GM19043 (cell line): Measurements from ENCODE around the gene C16orf96.

ENCODE experiments used
- ATAC-seq: cut with Tn5 transposase; IDR thresholded peaks from one replicate; pipeline ENCODE4 v1.9.1; 2021; ENCODE audit warnings: low read depth; ENCODE audit not compliant: unreplicated experiment

C16orf96 gene

DNA sequence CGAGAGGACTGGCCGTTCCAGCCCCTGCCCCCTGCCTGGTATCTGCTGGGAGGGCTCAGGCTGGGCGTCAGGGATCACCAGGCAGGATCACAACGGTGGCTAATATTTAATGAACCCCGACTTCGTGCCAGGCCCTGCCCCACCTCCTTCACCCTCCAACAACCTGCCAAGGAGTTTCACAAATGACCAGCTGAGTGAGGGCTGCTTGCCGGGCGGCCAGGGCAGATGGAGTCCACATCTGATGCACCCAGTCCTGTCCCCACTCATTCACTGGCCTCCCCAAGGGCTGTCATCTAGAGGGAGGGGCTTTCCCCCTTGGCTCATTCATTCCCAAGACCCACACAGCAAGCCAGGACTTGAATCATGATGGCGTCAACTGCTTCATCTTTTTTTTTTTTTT lies 41.0 kb downstream of the C16orf96 start:
- no peak for ATAC-seq

DNA sequence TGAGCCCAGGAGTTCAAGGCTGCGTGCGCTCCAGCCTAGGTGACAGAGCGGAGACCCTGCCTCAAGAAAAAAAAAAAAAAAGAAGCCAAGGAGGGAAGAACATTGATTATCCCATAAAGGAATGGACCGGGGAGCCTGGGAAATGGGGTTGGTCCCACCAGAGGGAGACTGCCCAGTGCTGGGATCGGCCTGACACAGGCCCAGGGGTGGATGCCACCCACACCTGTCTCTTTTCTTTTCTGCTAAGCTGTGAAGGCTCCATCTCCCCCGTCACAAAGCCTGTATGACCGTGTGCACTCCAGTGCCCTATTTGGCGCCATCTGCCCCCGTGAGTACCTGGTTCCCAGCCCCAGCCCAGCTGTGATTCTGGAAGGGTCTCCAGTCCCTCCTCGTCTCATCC lies 42.9 kb downstream of the C16orf96 start:
- no peak for ATAC-seq

DNA sequence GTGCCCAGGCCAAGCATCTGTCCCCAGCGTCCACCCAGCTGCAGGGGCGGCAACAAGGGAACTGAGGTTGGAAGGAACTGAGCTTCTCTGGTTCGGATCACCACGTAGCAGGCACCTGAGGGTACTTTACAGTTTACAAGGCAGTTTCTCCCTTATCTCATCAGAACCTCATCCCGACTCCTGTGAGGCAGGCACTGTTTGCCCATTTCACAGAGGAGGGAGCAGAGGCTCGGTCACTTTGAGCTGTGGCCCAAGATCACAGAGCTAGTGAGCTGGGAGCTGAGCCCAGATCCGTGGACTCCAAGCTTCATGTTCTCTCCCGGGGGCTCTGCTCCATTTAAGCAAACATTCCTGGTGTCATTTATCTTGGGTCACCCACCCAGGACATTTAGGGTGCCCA lies 43.4 kb downstream of the C16orf96 start:
- ATAC-seq: no peak

DNA sequence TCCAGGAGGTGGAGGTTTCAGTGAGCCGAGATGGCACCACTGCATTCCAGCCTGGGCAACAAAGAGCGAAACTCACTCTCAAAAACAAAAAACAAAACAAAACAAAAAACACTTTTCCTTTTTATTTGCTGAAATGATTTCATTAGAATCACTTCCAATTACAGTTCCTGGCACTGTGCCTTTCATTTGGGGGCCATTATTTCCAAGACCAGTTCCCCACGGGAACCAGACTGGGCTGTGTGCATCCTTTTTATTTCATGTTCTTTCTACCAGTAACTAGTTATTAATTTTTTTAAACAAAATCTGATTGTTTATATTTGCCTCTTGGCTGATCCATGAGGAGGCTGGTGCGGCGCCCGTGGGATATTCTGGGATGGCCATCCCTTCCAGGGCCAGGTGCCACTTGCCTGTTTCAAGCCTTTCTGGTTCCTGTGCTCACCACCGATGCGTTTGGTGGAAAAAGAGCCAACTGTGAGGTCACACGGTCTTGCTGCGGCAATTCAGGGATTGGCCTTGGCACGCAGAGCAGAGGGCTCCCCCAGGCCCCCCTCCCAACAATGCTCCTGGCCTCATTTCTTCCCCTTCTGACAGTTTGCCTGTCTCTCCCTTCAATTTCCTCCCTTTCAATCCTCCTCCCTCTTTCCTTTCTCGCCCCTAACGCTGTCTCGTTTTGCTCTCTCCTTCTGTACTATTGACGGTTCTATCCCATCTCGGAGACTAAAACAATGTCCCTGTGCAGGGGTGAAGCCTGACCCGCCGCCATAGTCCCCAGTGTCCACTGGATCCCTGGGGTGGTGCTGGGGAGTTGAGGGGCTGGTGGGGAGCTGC lies 45.1 kb downstream of the C16orf96 start:
- no peak for ATAC-seq

DNA sequence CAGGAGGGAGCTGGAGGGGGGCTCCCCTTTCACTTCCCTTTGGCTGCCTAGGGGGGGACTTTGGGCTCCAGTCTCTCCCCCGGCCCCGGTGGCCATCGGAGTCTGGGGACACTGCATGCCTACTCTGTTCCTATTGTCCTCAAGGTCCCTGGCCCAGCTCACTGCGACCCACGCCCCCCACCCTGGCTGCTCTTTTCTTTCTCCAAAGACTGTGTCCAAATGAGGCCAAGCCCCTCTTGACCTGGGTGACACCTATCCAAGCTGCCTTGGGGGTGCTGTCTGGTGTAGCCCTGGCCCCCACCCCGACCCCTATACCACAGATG lies 45.7 kb downstream of the C16orf96 start:
- ATAC-seq: no peak

DNA sequence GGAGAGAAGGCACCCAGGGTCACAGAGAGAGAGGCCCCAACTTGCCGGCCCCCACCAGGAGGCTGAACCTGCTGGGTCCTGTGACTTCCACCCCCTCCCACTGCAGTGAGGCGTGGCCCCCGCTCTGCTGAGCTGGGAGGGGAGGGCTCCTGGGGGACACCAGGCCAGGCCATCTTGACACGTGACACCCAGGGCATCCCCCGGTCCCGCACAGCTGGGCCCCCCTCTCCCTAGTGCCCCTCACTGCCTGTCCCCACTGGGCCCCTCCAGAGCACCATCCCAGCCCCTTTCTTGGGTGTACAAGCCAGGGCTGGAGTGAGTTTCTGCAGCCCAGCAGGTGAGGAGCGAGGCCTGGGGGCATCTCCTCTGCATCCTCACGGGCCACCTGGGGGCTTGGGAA lies 46.2 kb downstream of the C16orf96 start:
- no peak for ATAC-seq

DNA sequence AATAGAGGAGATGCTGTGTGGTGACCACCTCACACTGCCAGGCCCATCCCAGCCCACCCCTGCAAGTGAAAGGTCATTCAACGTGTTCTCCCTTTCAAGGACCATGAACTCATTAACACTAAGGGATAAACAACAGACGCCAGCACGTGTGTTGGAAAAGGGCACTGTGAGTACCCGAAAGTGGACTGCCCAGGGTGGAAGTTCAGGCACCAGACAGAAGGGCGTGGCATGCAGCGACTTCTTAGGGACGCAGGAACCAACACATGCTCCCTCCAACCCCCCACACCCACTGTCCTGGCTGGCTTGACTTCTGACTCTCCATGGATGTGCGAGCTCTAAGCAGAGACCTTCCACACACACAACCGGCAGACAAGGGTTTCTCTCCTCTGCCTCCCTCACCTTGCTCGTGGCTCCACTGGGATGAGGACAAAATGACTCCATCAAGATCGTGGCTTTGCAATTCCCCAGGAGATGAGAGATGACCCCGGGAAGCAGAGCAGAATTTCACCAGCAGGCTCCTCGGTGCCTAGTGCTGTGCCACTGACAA lies 47.6 kb downstream of the C16orf96 start:
- no peak for ATAC-seq

DNA sequence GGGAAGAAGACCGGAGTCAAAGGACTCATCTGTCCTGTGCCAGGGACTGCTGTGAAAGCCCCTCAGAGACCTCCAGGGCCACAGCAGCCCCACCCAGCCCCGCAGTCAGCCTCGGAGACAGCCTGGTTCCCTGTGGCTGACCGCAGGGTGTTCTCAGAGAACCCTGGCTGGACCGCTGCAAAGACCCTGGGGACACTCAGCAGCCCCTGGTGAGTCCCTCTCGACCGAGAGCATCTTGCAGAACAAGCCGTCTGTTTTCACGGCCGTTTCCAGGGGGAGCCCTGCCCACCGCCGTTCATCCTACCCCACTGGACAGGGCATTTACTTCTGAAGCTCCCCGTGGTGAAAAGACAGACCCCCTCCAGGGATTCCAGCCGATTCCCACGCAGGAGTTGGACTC lies 48.3 kb downstream of the C16orf96 start:
- no peak for ATAC-seq

DNA sequence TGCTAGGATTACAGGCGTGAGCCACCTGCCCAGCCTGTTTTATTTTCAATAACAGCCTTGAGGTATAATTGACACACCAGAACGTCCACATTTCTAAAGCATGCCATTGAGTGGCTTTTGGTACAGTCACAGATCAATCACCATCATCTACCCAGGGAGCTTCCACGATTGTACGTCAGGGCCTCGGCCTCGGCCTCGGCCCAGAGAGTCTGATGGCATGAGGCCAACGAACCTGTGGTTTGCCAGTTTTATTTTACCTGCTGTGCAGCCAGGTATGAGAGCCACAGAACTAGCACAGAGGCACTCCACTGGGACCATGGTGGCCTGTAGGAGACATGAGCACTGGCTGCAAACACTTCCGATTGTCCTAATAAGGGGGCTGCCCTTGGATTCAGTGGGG lies 50.2 kb downstream of the C16orf96 start:
- ATAC-seq: no peak

DNA sequence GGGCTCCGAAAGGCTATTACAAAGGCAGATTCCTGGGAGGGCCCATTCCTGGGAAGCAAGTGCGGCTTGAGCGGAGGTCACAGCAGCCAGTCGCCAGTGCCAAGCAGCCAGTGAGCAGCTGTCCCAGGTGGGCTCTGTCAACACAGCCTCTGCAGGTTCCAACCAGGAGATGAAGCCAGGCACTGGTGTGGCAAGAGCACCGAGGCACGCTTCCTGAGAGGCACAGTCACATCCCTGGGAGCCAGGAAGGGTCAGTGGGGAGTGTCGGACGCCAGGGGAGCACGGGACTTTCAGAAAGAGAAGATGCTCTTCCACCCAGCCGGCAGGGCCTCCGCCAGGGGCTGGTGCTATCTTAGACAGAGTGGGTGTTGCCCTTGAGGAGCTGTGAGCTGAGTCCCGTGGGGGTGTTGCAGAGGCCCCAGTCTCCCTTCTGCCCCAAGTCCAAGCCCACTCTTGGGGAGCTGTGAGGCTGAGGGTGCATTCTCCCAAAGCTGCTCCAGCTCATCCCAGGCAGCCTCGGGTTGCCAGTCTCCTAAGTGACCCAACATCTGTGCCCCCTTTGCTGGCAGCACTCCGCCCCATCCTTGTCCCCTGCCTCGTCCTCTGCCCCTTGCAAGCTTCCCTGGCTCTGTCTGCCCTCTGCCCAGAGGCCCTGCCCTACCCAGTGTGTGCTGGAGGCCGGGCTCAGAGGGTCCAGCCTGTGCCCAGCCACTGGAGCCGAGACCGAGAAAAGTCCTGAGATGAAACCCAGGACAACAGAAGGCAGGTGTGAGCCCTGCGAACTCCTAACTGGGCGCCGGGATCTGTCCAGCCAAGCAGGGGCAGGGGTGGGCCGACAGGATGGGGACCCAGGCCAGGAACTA lies 51.9 kb downstream of the C16orf96 start:
- ATAC-seq: no peak

DNA sequence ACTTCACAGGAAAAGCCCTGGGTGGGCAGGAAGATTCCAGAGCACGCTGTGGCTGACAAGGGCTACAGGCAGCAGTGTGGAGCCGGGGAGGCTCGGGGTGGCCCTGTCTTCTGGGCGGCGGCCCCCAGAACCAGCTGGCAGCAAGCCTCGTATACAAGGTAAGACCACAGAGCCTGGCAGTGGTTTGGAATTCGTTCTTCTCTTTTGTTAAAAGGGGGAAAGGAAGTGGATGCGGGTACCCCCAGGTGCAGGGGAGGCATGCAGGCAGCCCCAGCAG lies 52.5 kb downstream of the C16orf96 start:
- ATAC-seq: no peak

DNA sequence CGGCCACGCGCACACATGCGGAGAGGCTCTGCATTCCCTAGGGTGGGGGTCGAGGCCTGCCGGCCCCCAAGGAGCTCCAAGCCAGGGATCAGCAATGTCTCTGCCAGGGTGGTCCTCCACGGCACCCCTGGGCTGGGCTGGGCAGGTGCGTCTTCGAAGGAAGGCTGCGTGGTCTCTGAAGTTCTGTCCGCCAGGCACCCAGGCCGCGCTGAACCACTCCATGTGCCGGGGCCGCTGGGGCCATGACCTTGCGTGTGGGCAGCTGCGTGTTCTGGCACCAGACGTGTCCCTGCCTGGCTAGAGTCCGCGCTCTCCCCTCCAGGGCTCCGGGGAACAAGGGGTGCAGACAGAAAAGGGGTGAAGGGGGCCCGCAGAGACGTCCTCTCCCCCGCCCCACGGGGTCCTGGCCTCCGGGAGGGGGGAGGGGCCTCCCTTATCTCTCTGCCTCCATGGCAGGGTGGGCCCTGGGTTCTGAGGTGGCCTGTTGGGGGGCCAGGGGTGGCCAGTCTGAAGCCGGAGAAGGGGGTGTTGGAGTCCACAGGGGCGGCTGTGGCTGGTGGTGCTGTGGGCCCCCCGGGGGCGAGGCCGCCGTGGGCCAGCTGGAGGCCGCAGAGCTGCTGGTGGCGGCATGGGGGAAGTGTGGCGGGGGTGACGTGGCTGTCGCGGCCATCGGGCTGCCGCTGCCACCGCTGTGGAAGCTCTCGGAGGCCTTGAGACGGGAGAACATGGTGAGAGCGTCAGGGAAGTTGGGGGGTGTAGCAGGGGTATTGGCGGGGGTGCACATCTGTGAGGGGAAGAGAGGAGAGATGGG lies 53.3 kb downstream of the C16orf96 start:
- no peak for ATAC-seq

DNA sequence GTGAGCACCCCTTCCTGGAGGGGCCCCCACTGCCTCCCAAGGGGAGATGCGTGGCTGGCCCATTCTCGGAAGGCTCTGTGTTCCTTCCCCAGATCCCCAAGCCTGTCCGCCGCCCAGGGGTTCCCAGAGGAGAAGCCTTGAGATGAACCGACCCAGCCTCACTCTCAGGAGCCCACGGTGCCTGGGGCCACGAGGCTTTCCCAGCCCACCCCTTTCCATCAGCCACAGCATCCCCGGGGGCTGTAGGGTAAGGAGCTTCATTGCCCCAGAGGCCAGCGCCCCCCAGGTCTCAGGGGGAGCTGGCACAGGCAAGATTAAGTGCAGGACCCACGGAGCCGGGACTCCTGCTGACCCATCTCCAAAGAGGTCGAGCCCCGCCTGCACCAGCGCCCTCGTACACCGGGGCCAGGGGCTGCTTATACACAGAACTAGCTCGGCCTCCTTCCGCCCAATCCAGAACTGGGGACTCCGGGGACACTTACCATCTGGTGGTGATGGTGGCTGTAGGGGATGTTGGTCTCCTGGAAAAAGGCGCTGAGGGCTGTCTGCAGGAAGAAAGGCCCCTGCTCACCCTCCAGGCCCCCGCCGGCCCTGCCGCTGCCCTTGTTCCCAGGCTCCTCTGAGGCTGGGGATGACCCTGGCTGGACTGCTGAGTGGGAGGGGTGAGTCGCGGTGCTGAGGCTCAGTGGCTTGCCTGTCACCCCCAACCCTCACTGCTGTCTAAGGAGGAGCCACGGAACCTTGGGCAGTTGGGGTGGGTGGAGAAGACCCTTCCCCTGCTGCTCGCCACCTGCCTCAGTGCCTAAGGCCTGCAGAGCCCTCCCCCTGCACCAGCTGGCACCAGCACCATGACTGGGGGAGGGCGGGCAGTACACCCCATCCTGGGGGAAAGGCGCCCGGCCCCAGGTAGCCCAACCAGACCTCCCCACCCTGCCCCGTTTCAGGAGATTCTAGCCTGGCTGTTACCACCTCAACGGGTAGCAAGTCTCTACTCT lies 54.2 kb downstream of the C16orf96 start:
- ATAC-seq: no peak

DNA sequence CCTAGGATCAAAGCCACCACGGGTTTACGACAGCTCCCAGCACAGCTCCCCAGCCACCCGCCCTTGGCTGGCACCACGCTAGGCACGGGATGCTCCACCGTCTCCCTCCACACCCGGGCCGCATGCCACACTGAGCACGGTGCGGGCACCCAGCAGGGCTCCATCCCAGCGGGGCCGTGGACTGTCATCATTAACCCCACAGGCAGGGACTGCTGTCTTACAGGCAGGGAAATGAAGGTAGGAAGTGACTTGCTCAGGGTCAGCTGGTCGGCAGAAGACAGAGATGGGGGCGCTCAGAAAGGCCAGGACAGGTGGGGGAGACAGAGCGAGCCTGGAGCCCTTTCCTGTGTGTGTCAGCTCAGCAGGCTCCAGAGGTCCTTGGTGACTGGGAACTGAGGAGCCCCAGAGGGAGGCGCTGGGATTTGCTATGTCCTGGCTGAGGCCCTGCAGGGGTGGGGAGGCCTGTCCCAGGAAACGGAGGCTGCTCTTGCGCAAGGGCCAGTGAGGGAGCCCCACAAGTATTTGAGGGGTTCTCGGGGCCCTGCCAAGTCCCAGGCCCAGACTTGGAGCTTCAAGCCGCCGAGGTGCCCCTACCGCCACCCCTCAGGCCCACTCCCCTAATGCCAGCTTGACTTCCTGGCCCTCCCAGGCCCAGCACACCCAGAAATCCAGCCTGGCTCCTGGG lies 55.3 kb downstream of the C16orf96 start:
- ATAC-seq: no peak

DNA sequence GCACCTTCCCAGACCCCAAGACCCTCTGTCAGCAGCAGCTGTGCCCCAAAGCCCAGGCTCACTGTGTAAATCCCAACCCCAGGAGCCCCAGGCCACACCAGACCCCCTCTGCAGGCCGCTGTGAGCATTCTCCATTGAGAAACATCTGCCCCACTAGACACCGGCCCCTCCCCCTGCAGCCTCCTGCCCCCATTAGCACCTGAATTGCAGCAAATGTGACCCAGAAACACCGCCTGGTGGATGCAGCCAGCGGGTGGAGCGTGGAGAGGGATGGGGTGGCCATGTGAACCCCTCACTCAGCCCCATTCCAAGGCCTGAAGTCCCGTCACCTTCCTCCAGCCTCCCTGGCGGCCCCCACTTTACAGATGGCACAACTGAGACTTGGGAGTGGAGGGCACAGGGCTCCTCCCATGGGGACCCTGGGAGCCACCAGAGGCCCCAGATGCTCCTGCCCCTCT lies 56.4 kb downstream of the C16orf96 start:
- no peak for ATAC-seq

DNA sequence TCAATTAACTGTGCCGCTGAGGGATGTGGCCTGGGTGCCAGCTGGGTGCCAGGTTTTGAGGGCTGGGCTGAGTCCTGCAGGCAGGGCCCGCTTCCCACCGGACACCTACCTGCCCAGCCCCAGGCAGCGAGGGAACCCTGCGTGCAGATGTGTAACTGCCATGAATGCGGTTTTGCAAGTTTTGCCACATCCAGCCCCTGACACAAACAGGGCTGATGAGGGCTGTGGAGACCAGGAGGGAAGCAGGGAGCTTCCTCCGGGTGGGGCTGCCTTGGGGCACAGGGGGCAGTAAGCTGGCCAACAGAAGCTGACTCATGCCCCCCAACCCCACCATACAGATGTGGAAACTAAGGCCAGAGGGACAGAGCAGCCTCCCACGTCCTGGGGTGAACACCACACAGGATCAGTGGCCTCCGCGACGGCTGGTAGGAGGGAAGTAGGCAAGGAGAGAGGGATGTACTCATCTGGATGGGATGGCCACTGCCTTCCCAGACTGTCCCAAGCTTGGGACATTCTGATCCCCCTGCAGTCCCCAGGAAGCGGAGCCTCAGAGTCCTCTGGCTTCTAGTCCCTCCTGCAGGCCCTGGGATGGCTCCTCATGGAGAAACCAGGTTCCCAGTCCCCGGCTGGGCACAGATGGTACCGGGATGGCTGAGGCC lies 57.0 kb downstream of the C16orf96 start:
- no peak for ATAC-seq

DNA sequence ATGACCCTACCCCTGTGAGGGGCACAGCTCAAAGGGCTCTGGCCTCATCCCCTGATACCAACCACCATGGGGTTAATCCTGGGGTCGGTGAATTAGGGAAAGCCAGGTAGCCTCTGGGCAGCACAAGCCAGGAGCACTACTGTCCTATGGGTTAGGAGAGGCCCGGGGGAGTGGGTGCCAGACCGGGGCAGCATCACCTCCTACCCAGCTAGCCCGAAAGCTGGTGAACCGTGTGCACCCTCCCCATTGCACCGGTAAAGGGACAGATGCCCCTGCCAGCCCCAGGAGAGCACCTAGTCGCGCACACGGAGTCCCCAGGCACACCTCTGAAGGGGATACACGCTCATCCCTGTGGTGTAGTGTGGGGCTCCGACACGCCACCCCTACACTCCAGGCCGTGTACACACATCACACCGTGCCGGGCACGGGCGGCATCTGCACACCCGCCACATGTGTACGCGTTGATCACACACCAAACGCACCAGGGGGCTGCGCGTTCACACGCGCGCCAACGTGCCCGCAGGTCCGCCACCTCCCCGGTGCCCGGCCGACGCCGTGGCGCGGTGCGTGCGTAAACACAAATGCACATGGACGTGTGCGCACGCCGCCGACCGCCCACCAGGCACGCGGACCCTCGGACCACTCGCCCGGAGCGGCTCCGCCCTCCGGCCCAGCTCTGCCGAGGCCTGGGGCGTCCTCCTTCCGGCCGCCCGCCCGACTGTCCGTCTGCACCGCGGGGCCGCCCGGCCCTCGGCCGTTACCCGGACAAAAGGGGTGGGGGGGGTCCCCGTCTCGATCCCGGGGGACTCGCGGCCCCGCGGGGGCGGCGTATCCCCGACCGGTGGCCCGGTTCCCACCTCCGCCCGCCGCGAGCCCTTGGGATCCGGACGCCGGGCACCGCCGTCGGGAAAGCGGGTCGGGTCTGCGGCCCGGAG lies 57.8 kb downstream of the C16orf96 start:
- ATAC-seq: no peak
